ENCODE data around the gene PCID2. TPM values are rescaled to one million over a fixed set of nuclear protein-coding genes. Genes with fewer than 3 reads are reported as not detected.

The PCID2 gene
- total and polyA plus RNA-seq, 2 of the 13 experiments (the other 11 are each of a cell fraction or from before 2014, with no cell fraction given) = 65.0 to 111 TPM

GRCh38 chr13:113208421-113209335, at the start of gene PCID2 (continued):
- no peak; the same call in 1 of the 2 replicates for TF ChIP-seq ZNF431 (CRISPR knock-in tag; IDR thresholded peaks at IDR 0.05; ENCODE audit: borderline replicate concordance, low read depth)
- TF ChIP-seq XBP1 (CRISPR knock-in tag; IDR thresholded peaks at IDR 0.05) = no peak
- no peak; the same call in 1 of the 2 replicates for TF ChIP-seq ZNF546 (CRISPR knock-in tag; conservative IDR thresholded peaks at IDR 0.05)
- peak; percentile 73 for TF ChIP-seq SATB2 (CRISPR knock-in tag; IDR thresholded peaks at IDR 0.05)
- TF ChIP-seq MYC (CRISPR knock-in tag; IDR thresholded peaks at IDR 0.05; ENCODE audit: borderline replicate concordance) = peak; percentile 87
- no peak; the same call in 1 of the 2 replicates for TF ChIP-seq ATF5 (CRISPR knock-in tag; IDR thresholded peaks at IDR 0.05; ENCODE audit: low read depth)
- TF ChIP-seq PHB2 (IDR thresholded peaks at IDR 0.05; ENCODE audit: partially characterized antibody) = no peak
- peak; percentile 94 for TF ChIP-seq SMAD3 (CRISPR knock-in tag; IDR thresholded peaks at IDR 0.05)
- TF ChIP-seq ZNF788 (CRISPR knock-in tag; IDR thresholded peaks at IDR 0.05; ENCODE audit: borderline replicate concordance) = peak; percentile 97; the same call in 1 of the 2 replicates
- no peak; the same call in 1 of the 2 replicates for TF ChIP-seq RELA (CRISPR knock-in tag; IDR thresholded peaks at IDR 0.05)
- TF ChIP-seq ZNF513 (CRISPR knock-in tag; conservative IDR thresholded peaks at IDR 0.05) = no peak
- peak; percentile 82; the same call in 1 of the 2 replicates for TF ChIP-seq AKAP8 (CRISPR knock-in tag; IDR thresholded peaks at IDR 0.05)
- peak; percentile 84 for TF ChIP-seq HCFC1 (IDR thresholded peaks at IDR 0.05; ENCODE audit: low read depth, low read length)
- peak; percentile 75; the same call in 2 of the 3 replicates for TF ChIP-seq MXI1 (IDR thresholded peaks at IDR 0.05; ENCODE audit: borderline replicate concordance, low read depth, low read length)
- peak; percentile 87; the same call in 1 of the 2 replicates for TF ChIP-seq ZNF605 (CRISPR knock-in tag; IDR thresholded peaks at IDR 0.05)
- TF ChIP-seq BORCS8-MEF2B (CRISPR knock-in tag; IDR thresholded peaks at IDR 0.05) = peak; percentile 93
- peak; percentile 87 for TF ChIP-seq BRCA1 (CRISPR knock-in tag; IDR thresholded peaks at IDR 0.05)
- peak; percentile 90 for TF ChIP-seq NR2C2 (CRISPR knock-in tag; IDR thresholded peaks at IDR 0.05; ENCODE audit: borderline replicate concordance)
- peak; percentile 88 for TF ChIP-seq ZNF235 (CRISPR knock-in tag; IDR thresholded peaks at IDR 0.05; ENCODE audit: borderline replicate concordance)
- TF ChIP-seq ZSCAN21 (CRISPR knock-in tag; IDR thresholded peaks at IDR 0.05; ENCODE audit: borderline replicate concordance) = 0 out of 2 replicates have a peak, but pooled peaks have one; percentile 31
- TF ChIP-seq HNRNPK (IDR thresholded peaks at IDR 0.05; ENCODE audit: low read depth, low read length, poor library complexity, severe bottlenecking) = peak; percentile 83
- TF ChIP-seq ARID5B (CRISPR knock-in tag; IDR thresholded peaks at IDR 0.05) = peak; percentile 66; the same call in 1 of the 2 replicates
- TF ChIP-seq ZNF317 (CRISPR knock-in tag; IDR thresholded peaks at IDR 0.05) = peak; percentile 42; the same call in 1 of the 2 replicates
- peak; percentile 1 for TF ChIP-seq EEA1 (CRISPR knock-in tag; IDR thresholded peaks at IDR 0.05; ENCODE audit: borderline replicate concordance)

Data from HepG2 (cell line).